GM12801 (cell line): ENCODE results near the gene SUPT20HL1.

Source experiments
- TF ChIP-seq, protein P1 (sequence below): IDR thresholded peaks from one replicate; pipeline ENCODE4 v1.5.1; 2011; ENCODE audit warnings: control low read depth; ENCODE audit not compliant: insufficient read length; ENCODE audit errors: extremely low read depth

Gene SUPT20HL1

DNA sequence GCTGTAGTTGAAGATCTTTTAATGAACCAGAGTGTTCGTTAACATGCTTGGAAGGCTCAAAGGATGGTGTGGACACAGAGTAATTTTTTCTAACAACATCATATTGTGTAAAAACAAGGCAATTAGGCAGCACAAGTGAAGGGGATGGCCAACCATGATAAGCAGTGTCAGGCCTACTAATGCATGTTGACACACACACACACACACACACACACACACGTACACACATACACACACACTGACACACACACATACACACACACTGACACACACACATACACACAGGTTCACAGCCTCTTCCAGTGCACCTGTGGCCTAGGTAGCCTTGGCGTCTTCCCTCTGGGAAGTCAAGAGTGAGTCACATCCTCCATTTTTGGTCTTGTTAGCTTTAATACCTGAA is at the start of gene SUPT20HL1:
Gene SUPT20HL1 (plus strand): TSS at position 368 of the 400 bp plus-strand sequence. CDS start 2,122 bp downstream, outside the sequence.
- TF ChIP-seq, protein P1, sequence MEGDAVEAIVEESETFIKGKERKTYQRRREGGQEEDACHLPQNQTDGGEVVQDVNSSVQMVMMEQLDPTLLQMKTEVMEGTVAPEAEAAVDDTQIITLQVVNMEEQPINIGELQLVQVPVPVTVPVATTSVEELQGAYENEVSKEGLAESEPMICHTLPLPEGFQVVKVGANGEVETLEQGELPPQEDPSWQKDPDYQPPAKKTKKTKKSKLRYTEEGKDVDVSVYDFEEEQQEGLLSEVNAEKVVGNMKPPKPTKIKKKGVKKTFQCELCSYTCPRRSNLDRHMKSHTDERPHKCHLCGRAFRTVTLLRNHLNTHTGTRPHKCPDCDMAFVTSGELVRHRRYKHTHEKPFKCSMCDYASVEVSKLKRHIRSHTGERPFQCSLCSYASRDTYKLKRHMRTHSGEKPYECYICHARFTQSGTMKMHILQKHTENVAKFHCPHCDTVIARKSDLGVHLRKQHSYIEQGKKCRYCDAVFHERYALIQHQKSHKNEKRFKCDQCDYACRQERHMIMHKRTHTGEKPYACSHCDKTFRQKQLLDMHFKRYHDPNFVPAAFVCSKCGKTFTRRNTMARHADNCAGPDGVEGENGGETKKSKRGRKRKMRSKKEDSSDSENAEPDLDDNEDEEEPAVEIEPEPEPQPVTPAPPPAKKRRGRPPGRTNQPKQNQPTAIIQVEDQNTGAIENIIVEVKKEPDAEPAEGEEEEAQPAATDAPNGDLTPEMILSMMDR: no peak

DNA sequence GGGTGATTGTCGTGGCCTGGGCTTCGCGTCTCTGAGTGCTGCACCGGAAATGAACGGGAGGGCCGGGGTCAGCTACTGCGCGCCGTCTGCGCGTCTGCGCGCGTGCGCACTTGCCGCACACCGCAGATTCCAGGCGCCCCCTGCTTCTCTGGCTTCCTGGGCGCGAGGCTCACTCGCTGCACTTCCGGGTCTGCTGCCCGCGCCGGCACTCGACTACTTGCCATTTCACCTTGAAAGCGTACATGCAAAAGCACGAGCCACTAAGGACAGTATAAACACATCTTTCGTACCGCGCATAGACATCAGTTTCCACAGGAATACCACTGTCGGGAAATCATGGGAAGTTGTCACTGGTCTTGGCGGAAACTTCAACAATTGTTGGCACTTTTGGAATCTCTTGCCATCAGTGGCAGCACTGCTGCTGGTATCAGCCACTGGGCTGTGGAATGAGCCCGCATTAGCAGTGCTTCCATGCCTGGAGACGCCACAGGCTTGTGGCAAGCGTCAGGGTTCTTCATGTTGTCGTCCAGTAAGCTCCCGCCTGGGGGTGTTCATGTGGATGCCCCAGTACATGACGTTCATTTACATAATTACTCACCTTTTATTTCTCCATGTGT is 46.3 kb upstream of the SUPT20HL1 start, which contains the start of gene SUPT20HL2:
Gene SUPT20HL2 (minus strand): TSS at position 51 of the 617 bp plus-strand sequence. CDS start 754 bp downstream, outside the sequence.
- TF ChIP-seq, protein P1: no peak

DNA sequence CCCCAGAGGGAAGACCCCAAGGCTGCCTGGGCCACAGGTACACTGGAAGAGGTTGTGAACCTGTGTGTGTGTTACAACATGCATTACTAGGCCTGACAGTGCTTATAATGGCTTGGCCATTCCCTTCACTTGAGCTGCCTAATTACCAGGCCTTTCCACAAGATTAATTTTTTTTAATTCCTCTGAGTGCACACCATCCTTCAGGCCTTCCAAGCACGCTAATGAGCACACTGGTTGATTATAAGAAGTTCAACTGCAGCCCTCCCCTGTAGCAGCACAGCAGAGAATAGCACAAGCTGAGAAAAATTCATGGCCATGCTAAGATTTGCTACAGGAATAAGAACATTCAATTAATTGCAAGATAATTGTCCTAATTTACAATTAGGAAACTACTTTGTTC is 44.3 kb upstream of the SUPT20HL1 start:
- TF ChIP-seq, protein P1: no peak

DNA sequence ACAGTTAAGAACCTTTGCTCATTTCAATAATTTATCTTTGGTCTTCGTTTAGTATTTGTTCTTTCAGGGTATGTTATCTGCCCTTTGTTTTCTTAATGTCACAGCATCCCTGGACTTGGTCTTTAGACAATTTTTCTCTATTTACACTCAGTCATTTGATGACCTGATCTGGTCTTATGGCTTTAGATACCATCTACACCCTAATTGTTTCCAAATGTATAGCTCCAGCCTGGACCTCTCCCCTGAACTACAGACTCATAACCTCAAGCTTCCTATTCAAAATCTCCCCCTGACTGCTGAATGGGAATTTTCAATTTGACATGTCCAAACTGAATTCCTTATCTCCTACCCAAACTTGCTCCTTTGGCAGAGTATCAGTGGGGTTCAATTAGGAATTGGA is 42.9 kb upstream of the SUPT20HL1 start:
- TF ChIP-seq, protein P1: no peak

DNA sequence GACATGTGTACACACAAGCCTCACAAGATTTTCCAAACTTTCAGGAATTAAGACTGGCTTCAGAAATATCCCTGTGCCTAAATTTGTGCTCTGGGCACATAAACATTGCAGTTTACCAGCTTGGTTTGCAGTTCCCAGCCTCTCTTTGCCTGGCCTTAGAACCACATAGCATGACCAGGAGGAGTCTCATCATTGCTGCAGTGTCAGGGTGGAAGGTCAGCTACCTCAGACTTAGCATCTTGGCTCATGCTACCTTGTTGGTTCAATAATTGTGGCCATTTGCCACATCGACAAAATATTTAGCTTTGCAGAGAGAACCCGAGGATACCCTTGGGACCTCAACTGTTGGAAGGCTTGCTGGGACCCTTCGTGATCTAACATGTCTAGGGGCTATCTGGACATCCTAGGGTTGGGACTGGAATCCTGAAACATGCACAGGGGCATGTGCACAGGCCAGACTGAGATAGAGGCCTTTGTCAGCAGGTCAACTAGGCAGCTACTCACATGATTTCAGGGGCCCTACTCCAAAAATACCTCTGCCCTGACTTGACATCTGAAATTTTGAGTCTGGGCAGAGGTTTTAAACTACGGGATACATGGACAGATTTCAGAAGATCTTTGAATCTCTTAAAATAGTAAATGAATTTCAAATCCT is 38.6 kb upstream of the SUPT20HL1 start:
- TF ChIP-seq, protein P1: no peak

DNA sequence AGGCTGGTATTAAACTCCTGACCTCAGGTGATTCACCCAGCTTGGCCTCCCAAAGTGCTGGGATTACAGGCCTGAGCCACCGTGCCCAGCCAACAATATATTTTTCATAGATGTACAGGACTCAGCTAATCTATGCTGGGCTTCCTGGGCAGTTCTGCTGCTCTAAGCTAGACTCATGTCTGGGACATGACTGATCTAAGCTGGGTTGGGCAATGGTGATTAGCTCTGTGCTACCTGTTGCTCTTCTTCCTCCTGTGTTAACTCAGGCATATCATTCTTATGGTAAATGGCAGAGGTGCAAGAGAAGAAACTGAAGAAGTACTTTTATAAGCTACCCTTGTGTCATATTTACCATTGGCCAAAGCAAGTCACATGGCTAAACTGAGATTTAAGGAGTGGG is 35.2 kb upstream of the SUPT20HL1 start:
- TF ChIP-seq, protein P1: no peak

DNA sequence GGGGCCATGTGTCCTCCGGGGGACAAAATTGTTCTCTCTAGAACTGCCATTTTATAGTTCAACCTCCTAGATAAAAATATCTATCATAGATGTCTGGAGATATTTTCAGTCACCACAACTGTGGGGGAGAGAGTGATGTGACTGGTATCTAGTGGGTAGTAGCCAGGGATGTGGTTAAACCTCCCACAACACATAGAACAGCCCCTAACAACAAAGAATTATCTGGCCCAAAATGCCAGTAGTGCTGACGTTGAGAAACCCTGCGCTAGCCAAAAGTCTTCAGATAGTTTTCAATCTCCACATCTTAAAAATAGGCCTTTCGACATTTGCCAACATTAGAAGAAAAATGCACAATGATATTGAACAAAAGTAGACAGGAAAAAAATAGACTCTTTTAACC is 27.6 kb upstream of the SUPT20HL1 start:
- TF ChIP-seq, protein P1: no peak
